Measurements from ENCODE around the gene GRHL1. TPM values are rescaled to one million over a fixed set of nuclear protein-coding genes. Genes with fewer than 3 reads are reported as not detected.

GRHL1 gene
- total and polyA plus RNA-seq, 2 of the 4 experiments (the other 2 are of a cell fraction) = 0.18 to 0.21 TPM

GRCh38 chr2:10047616-10048500 is 96.4 kb downstream of the GRHL1 start:
- Histone ChIP-seq H3K18ac (ENCODE audit: low read depth, low read length) (no peak overlapping the region), H2AK5ac (ENCODE audit: low read depth, low read length) (no peak overlapping the region), H3K27me3 (ENCODE audit: control insufficient read depth, insufficient read depth, low read length) (no peaks in the 10 kb centered on the region), H4K20me1 (ENCODE audit: insufficient read depth, low read length) (peaks cover 6% of the 10 kb centered on the region; the same call in 1 of the 2 replicates), H3K56ac (ENCODE audit: extremely low read depth, insufficient read depth, low read length) (no peak overlapping the region), H3K9me1 (ENCODE audit: insufficient read depth, low read length) (no peaks in the 10 kb centered on the region), H3K36me3 (ENCODE audit: control insufficient read depth, insufficient read depth, low read length) (peaks cover 19% of the 10 kb centered on the region), H2BK120ac (ENCODE audit: low read depth, low read length) (no peak overlapping the region), H2AK9ac (replicated peaks; ENCODE audit: low read depth, low read length, poor library complexity) (no peak overlapping the region), H2BK5ac (ENCODE audit: low read depth, low read length, poor library complexity, severe bottlenecking) (no peak overlapping the region), H3K4me1 (ENCODE audit: control insufficient read depth, insufficient read depth, low read length) (peaks cover 1% of the 10 kb centered on the region; the same call in 1 of the 2 replicates), H2BK20ac (ENCODE audit: low read depth, low read length) (no peak overlapping the region), H3K4me3 (ENCODE audit: insufficient read depth, low read depth, low read length) (no peak overlapping the region), H3K27ac (ENCODE audit: insufficient read depth, low read length) (no peak overlapping the region), H2AFZ (replicated peaks; ENCODE audit: low read length, poor library complexity) (no peak overlapping the region), H3K79me1 (ENCODE audit: low read depth in 1 of 2, low read length in 2 of 2) (peaks cover 4 to 8% of the 10 kb centered on the region in 2 experiments; a peak in 3 of 4 replicates), H4K8ac (ENCODE audit: low read depth in 2 of 2, low read length in 2 of 2) (no peak overlapping the region), H3K9me3 (ENCODE audit: control insufficient read depth, insufficient read depth, low read length) (no peaks in the 10 kb centered on the region), H3K4me2 (ENCODE audit: low read depth, low read length) (no peak overlapping the region), H2BK15ac (ENCODE audit: low read depth, low read length) (no peak overlapping the region), H3K9ac (ENCODE audit: low read depth, low read length) (no peak overlapping the region), H3K4ac (ENCODE audit: low read depth, low read length) (no peak overlapping the region), H3K23ac (ENCODE audit: low read depth, low read length) (no peak overlapping the region), H3K14ac (replicated peaks; ENCODE audit: low read depth, low read length) (no peak overlapping the region), H4K5ac (ENCODE audit: low read depth, low read length) (no peak overlapping the region), H4K91ac (ENCODE audit: insufficient read depth, low read depth, low read length) (no peak overlapping the region)
- in situ Hi-C loops (cut with MboI; ENCODE audit: low sequenced_read_pairs) = loop anchor here (5.0 to 10.0 kb wide), 2 partner anchors 251 to 483 kb away; no protein-coding TSS in a partner anchor
- BruUV-seq (replicated peaks) = no TSS peak
- intact Hi-C loops (cut with micrococcal nuclease) = loop anchor here (1.0 to 10.0 kb wide), 3 partner anchors 103 to 249 kb away; no protein-coding TSS in a partner anchor
- POLR2A ChIA-PET (ENCODE audit: unreplicated experiment) = interaction anchor here (0.6 kb wide), 1 partner anchor 556 kb away, joined by 6 read pairs; no protein-coding TSS in a partner anchor
- CTCF ChIA-PET = interaction anchor here (0.5 to 2.5 kb wide), 15 partner anchors 10 to 1535 kb away, joined by 3 to 12 read pairs (median 5); no protein-coding TSS in a partner anchor
- WGBS, 2 experiments (ENCODE audit: extremely low coverage in 2 of 2, insufficient read length in 1 of 2) = 100% methylated on average over 9 of the region's 15 CpGs; no CpG with 5 or more reads in 1 of the 2 experiments
- dilution Hi-C loops (cut with HindIII; ENCODE audit: low sequenced_read_pairs, unreplicated experiment) = no loop called here
- no peak for DNase-seq
- no peak for ATAC-seq (ENCODE audit: low read depth)
- no peak for TF ChIP-seq RAD21 (IDR thresholded peaks at IDR 0.05; ENCODE audit: low read length)
- no peak for TF ChIP-seq MAFK (IDR thresholded peaks at IDR 0.05; ENCODE audit: low read depth, low read length)
- no peak for TF ChIP-seq FOS (IDR thresholded peaks at IDR 0.05; ENCODE audit: low read depth, low read length)
- TF ChIP-seq RCOR1 (IDR thresholded peaks at IDR 0.05; ENCODE audit: insufficient replicate concordance, low read length) = no peak
- TF ChIP-seq CTCF (conservative IDR thresholded peaks at IDR 0.05; ENCODE audit: low read depth, low read length) = no peak
- TF ChIP-seq POLR2A (IDR thresholded peaks at IDR 0.05; ENCODE audit: low read depth, low read length) = no peak
- TF ChIP-seq SMC3 (IDR thresholded peaks at IDR 0.05; ENCODE audit: low read depth, low read length) = no peak
- no peak for TF ChIP-seq CHD1 (IDR thresholded peaks at IDR 0.05; ENCODE audit: low read depth, low read length)
- no peak for TF ChIP-seq NFE2L2 (IDR thresholded peaks at IDR 0.05; ENCODE audit: low read depth, low read length)
- TF ChIP-seq, protein P1, sequence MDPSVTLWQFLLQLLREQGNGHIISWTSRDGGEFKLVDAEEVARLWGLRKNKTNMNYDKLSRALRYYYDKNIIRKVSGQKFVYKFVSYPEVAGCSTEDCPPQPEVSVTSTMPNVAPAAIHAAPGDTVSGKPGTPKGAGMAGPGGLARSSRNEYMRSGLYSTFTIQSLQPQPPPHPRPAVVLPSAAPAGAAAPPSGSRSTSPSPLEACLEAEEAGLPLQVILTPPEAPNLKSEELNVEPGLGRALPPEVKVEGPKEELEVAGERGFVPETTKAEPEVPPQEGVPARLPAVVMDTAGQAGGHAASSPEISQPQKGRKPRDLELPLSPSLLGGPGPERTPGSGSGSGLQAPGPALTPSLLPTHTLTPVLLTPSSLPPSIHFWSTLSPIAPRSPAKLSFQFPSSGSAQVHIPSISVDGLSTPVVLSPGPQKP (IDR thresholded peaks at IDR 0.05; ENCODE audit: borderline replicate concordance, low read depth, low read length) = no peak
- TF ChIP-seq RFX5 (IDR thresholded peaks at IDR 0.05; ENCODE audit: low read depth, low read length) = no peak
- no peak for TF ChIP-seq CEBPB (IDR thresholded peaks at IDR 0.05; ENCODE audit: low read depth, low read length)
- TF ChIP-seq BHLHE40 (IDR thresholded peaks at IDR 0.05; ENCODE audit: low read depth, low read length) = no peak
- TF ChIP-seq MXI1 (IDR thresholded peaks at IDR 0.05; ENCODE audit: borderline replicate concordance, low read depth, low read length) = no peak
- TF ChIP-seq MAZ (IDR thresholded peaks at IDR 0.05; ENCODE audit: borderline replicate concordance, low read depth, low read length) = no peak

Data from IMR-90 (cell line).